Measurements from ENCODE around the gene PTPRCAP.

The PTPRCAP gene

GRCh38 chr11:67457453-67457852, 20.0 kb upstream of the PTPRCAP start:
- Histone ChIP-seq H3K4me1 (ENCODE audit: control extremely low read depth in 1 of 4, control insufficient read depth in 4 of 4, insufficient read depth in 4 of 4, low read length in 3 of 4) (peaks cover 0 to 11% (median 5%) of the 10 kb centered on the region in 4 experiments), H3K4me3 (ENCODE audit: control insufficient read depth in 1 of 7, extremely low read depth in 1 of 7, insufficient read depth in 4 of 7, low read depth in 2 of 7, low read length in 6 of 7) (no peak overlapping the region), H3K9me3 (ENCODE audit: control extremely low read depth in 1 of 5, control insufficient read depth in 4 of 5, insufficient read depth in 2 of 5, low read depth in 1 of 5, low read length in 4 of 5) (no peaks in the 10 kb centered on the region), H3K27me3 (replicated peaks in 2 of 5; ENCODE audit: control insufficient read depth in 4 of 5, insufficient read depth in 5 of 5, low read length in 4 of 5) (no peaks in the 10 kb centered on the region), H3K36me3 (ENCODE audit: control insufficient read depth in 4 of 4, insufficient read depth in 4 of 4, low read length in 3 of 4) (no peaks in the 10 kb centered on the region), H3K27ac (ENCODE audit: insufficient read depth in 1 of 2, low read depth in 1 of 2, low read length in 2 of 2, poor library complexity in 1 of 2, severe bottlenecking in 2 of 2) (no peak overlapping the region)
- 96% methylated on average over 10 of the region's 12 CpGs for WGBS (ENCODE audit: insufficient coverage)
- CTCF ChIA-PET, result no interaction called here
- no peak for DNase-seq
- POLR2A ChIA-PET, result no interaction called here

GRCh38 chr11:67456068-67456705, 18.7 kb upstream of the PTPRCAP start:
- Histone ChIP-seq H3K4me1 (ENCODE audit: control extremely low read depth in 1 of 4, control insufficient read depth in 4 of 4, insufficient read depth in 4 of 4, low read length in 3 of 4) (peaks cover 0 to 11% (median 5%) of the 10 kb centered on the region in 4 experiments), H3K27ac (ENCODE audit: insufficient read depth in 1 of 2, low read depth in 1 of 2, low read length in 2 of 2, poor library complexity in 1 of 2, severe bottlenecking in 2 of 2) (no peak overlapping the region), H3K9me3 (ENCODE audit: control extremely low read depth in 1 of 5, control insufficient read depth in 4 of 5, insufficient read depth in 2 of 5, low read depth in 1 of 5, low read length in 4 of 5) (no peaks in the 10 kb centered on the region), H3K4me3 (ENCODE audit: control insufficient read depth in 1 of 7, extremely low read depth in 1 of 7, insufficient read depth in 4 of 7, low read depth in 2 of 7, low read length in 6 of 7) (no peak overlapping the region), H3K36me3 (ENCODE audit: control insufficient read depth in 4 of 4, insufficient read depth in 4 of 4, low read length in 3 of 4) (no peaks in the 10 kb centered on the region), H3K27me3 (replicated peaks in 2 of 5; ENCODE audit: control insufficient read depth in 4 of 5, insufficient read depth in 5 of 5, low read length in 4 of 5) (no peaks in the 10 kb centered on the region)
- 93% methylated on average over 19 of the region's 25 CpGs for WGBS (ENCODE audit: insufficient coverage)
- POLR2A ChIA-PET, result interaction anchor here (0.6 kb wide), 1 partner anchor 10 kb away, joined by 4 read pairs; no protein-coding TSS in a partner anchor
- no peak for DNase-seq
- CTCF ChIA-PET, result no interaction called here

GRCh38 chr11:67455054-67455453, 17.6 kb upstream of the PTPRCAP start, which contains the start of gene CABP4:
Gene CABP4 (plus strand): TSS chr11:67455354. CDS start chr11:67455424, 70 bp downstream.
- no peak for DNase-seq
- H3K4me3 ChIP-seq (ENCODE audit: control insufficient read depth in 1 of 7, extremely low read depth in 1 of 7, insufficient read depth in 4 of 7, low read depth in 2 of 7, low read length in 6 of 7), result no peak within 1 kb of the TSS
- POLR2A ChIA-PET, result no interaction called here
- no peaks in the 10 kb centered on the region for H3K36me3 ChIP-seq (ENCODE audit: control insufficient read depth in 4 of 4, insufficient read depth in 4 of 4, low read length in 3 of 4)
- 100% methylated on average over 1 of the region's 3 CpGs for WGBS (ENCODE audit: insufficient coverage)
- H3K27ac ChIP-seq (ENCODE audit: insufficient read depth in 1 of 2, low read depth in 1 of 2, low read length in 2 of 2, poor library complexity in 1 of 2, severe bottlenecking in 2 of 2), result no peak within 1 kb of the TSS
- CTCF ChIA-PET, result interaction anchor here (0.6 kb wide), 1 partner anchor 315 kb away, joined by 3 read pairs; no protein-coding TSS in a partner anchor
- peaks cover 0 to 15% (median 11%) of the 10 kb centered on the region in 4 experiments for H3K4me1 ChIP-seq (ENCODE audit: control extremely low read depth in 1 of 4, control insufficient read depth in 4 of 4, insufficient read depth in 4 of 4, low read length in 3 of 4)
- no peaks in the 10 kb centered on the region for H3K9me3 ChIP-seq (ENCODE audit: control extremely low read depth in 1 of 5, control insufficient read depth in 4 of 5, insufficient read depth in 2 of 5, low read depth in 1 of 5, low read length in 4 of 5)
- H3K27me3 ChIP-seq (replicated peaks in 2 of 5; ENCODE audit: control insufficient read depth in 4 of 5, insufficient read depth in 5 of 5, low read length in 4 of 5), result no peaks in the 10 kb centered on the region

- Histone ChIP-seq H3K4me1 (ENCODE audit: control extremely low read depth in 1 of 4, control insufficient read depth in 4 of 4, insufficient read depth in 4 of 4, low read length in 3 of 4) (peaks cover 0 to 21% (median 17%) of the 10 kb centered on the region in 4 experiments), H3K36me3 (ENCODE audit: control insufficient read depth in 4 of 4, insufficient read depth in 4 of 4, low read length in 3 of 4) (no peaks in the 10 kb centered on the region), H3K27me3 (replicated peaks in 2 of 5; ENCODE audit: control insufficient read depth in 4 of 5, insufficient read depth in 5 of 5, low read length in 4 of 5) (no peaks in the 10 kb centered on the region), H3K9me3 (ENCODE audit: control extremely low read depth in 1 of 5, control insufficient read depth in 4 of 5, insufficient read depth in 2 of 5, low read depth in 1 of 5, low read length in 4 of 5) (no peaks in the 10 kb centered on the region), H3K27ac (ENCODE audit: insufficient read depth in 1 of 2, low read depth in 1 of 2, low read length in 2 of 2, poor library complexity in 1 of 2, severe bottlenecking in 2 of 2) (no peak overlapping the region), H3K4me3 (ENCODE audit: control insufficient read depth in 1 of 7, extremely low read depth in 1 of 7, insufficient read depth in 4 of 7, low read depth in 2 of 7, low read length in 6 of 7) (no peak overlapping the region)
- POLR2A ChIA-PET, result no interaction called here
- CTCF ChIA-PET, result interaction anchor here (0.6 kb wide), 1 partner anchor 314 kb away, joined by 3 read pairs; no protein-coding TSS in a partner anchor
- WGBS (ENCODE audit: insufficient coverage), result 68% methylated on average over 13 of the region's 21 CpGs
- no peak for DNase-seq
Observed at GRCh38 chr11:67453816-67454732, 16.6 kb upstream of the PTPRCAP start.

- no peak within 1 kb of the TSS for H3K27ac ChIP-seq (ENCODE audit: insufficient read depth in 1 of 2, low read depth in 1 of 2, low read length in 2 of 2, poor library complexity in 1 of 2, severe bottlenecking in 2 of 2)
- H3K9me3 ChIP-seq (ENCODE audit: control extremely low read depth in 1 of 5, control insufficient read depth in 4 of 5, insufficient read depth in 2 of 5, low read depth in 1 of 5, low read length in 4 of 5), result no peaks in the 10 kb centered on the region
- CTCF ChIA-PET, result no interaction called here
- 95% methylated on average over 30 of the region's 33 CpGs for WGBS (ENCODE audit: insufficient coverage)
- no peak for DNase-seq
- H3K36me3 ChIP-seq (ENCODE audit: control insufficient read depth in 4 of 4, insufficient read depth in 4 of 4, low read length in 3 of 4), result no peaks in the 10 kb centered on the region
- peaks cover 0 to 23% (median 18%) of the 10 kb centered on the region in 4 experiments for H3K4me1 ChIP-seq (ENCODE audit: control extremely low read depth in 1 of 4, control insufficient read depth in 4 of 4, insufficient read depth in 4 of 4, low read length in 3 of 4)
- POLR2A ChIA-PET, result interaction anchor here (0.7 kb wide), 1 partner anchor 67 kb away, joined by 3 read pairs; no protein-coding TSS in a partner anchor
- H3K4me3 ChIP-seq (ENCODE audit: control insufficient read depth in 1 of 7, extremely low read depth in 1 of 7, insufficient read depth in 4 of 7, low read depth in 2 of 7, low read length in 6 of 7), result no peak within 1 kb of the TSS
- H3K27me3 ChIP-seq (replicated peaks in 2 of 5; ENCODE audit: control insufficient read depth in 4 of 5, insufficient read depth in 5 of 5, low read length in 4 of 5), result no peaks in the 10 kb centered on the region
Observed at GRCh38 chr11:67452141-67452952, 14.9 kb upstream of the PTPRCAP start, which contains the start of gene GPR152. Gene GPR152 (minus strand): TSS chr11:67452729. CDS start chr11:67452724, 5 bp downstream.

- Histone ChIP-seq H3K9me3 (ENCODE audit: control extremely low read depth in 1 of 5, control insufficient read depth in 4 of 5, insufficient read depth in 2 of 5, low read depth in 1 of 5, low read length in 4 of 5) (no peaks in the 10 kb centered on the region), H3K36me3 (ENCODE audit: control insufficient read depth in 4 of 4, insufficient read depth in 4 of 4, low read length in 3 of 4) (no peaks in the 10 kb centered on the region), H3K4me3 (ENCODE audit: control insufficient read depth in 1 of 7, extremely low read depth in 1 of 7, insufficient read depth in 4 of 7, low read depth in 2 of 7, low read length in 6 of 7) (no peak overlapping the region), H3K27me3 (replicated peaks in 2 of 5; ENCODE audit: control insufficient read depth in 4 of 5, insufficient read depth in 5 of 5, low read length in 4 of 5) (no peaks in the 10 kb centered on the region), H3K27ac (ENCODE audit: insufficient read depth in 1 of 2, low read depth in 1 of 2, low read length in 2 of 2, poor library complexity in 1 of 2, severe bottlenecking in 2 of 2) (no peak overlapping the region), H3K4me1 (ENCODE audit: control extremely low read depth in 1 of 4, control insufficient read depth in 4 of 4, insufficient read depth in 4 of 4, low read length in 3 of 4) (peaks cover 0 to 23% (median 18%) of the 10 kb centered on the region in 4 experiments)
- POLR2A ChIA-PET, result no interaction called here
- CTCF ChIA-PET, result interaction anchor here (2.5 kb wide), 1 partner anchor 64 kb away, joined by 7 read pairs; no protein-coding TSS in a partner anchor
- 98% methylated on average over 12 of the region's 14 CpGs for WGBS (ENCODE audit: insufficient coverage)
- DNase-seq, result no peak
Observed at GRCh38 chr11:67451658-67451976, 14.1 kb upstream of the PTPRCAP start.
